Ovary (tissue), 9 donors: ENCODE results near the gene CNTNAP5. TPM values are rescaled to one million over a fixed set of nuclear protein-coding genes. Genes with fewer than 3 reads are reported as not detected.

ENCODE experiments used
- DNase-seq, 5 donors: peaks; one replicate each; pipeline ENCODE4 v3.0.0-alpha.2; 2019 to 2020
- H3K27ac ChIP-seq, 2 donors: fragments of 200-600 bp; one replicate each; pipeline versions ENCODE4 v1.5.1 to v1.8.0; 2019 to 2022
- H3K27me3 ChIP-seq: fragments of 200-600 bp; one replicate; pipeline ENCODE4 v1.8.0; 2022
- H3K36me3 ChIP-seq: fragments of 200-600 bp; sonication (generic); one replicate; pipeline ENCODE4 v1.5.1; 2019
- H3K4me1 ChIP-seq: one replicate; pipeline ENCODE4 v1.8.1; 2013; ENCODE audit warnings: mild to moderate bottlenecking, moderate library complexity; ENCODE audit not compliant: insufficient read depth
- H3K4me3 ChIP-seq: fragments of 200-600 bp; sonication (generic); one replicate; pipeline ENCODE4 v1.5.1; 2017
- H3K9me3 ChIP-seq, 2 donors: fragments of 200-600 bp in 1 of 2; sonication (generic) in 1 of 2; one replicate each; pipeline versions ENCODE4 v1.5.1 to v1.8.1; 2013 to 2019; ENCODE audit warnings: mild to moderate bottlenecking in 1 of 2, moderate library complexity in 1 of 2
- CTCF ChIP-seq, 3 donors: fragments of 450-650 bp in 2 of 3; fragments of 200-600 bp in 1 of 3; IDR thresholded peaks; one replicate each; pipeline versions ENCODE4 v1.5.1 to v1.8.0; 2016 to 2022; ENCODE audit warnings: antibody characterized with exemption in 3 of 3, mild to moderate bottlenecking in 1 of 3
- EP300 ChIP-seq: sonication (generic); formaldehyde crosslinking; IDR thresholded peaks from one replicate; pipeline ENCODE4 v1.6.1; 2017; ENCODE audit warnings: antibody characterized with exemption
- POLR2A ChIP-seq: fragments of 450-650 bp; IDR thresholded peaks from one replicate; pipeline ENCODE4 v1.6.1; 2017; ENCODE audit warnings: antibody characterized with exemption, mild to moderate bottlenecking, moderate library complexity
- WGBS, 3 donors: extraction: QIAGEN DNeasy Blood & Tissue Kit in 1 of 3; methylation state at CpG; one replicate each; pipeline versions ENCODE4 v1.1.5 to v1.1.7; 2013 to 2017; 5-methylcytosine and 5-hydroxymethylcytosine counted together
- intact Hi-C, 4 donors: fragments of 100-400 bp; cut with DNase I; formaldehyde crosslinking; loops; one replicate each; pipeline versions ENCODE4 v1.11.0 to v1.15.1; 2022 to 2023
- polyA plus RNA-seq, 2 donors: library from polyadenylated mRNA; stranded (reverse); fragments of 200-250 nt in 1 of 2; fragments of 350-450 nt in 1 of 2; fragmentation: Illumina TruSeq in 1 of 2; extraction: RNeasy Lipid Tissue Mini Kit (QIAGEN cat#74804) in 1 of 2; gene quantifications; one replicate each; pipeline ENCODE4 v1.2.3, GENCODE V29; 2013 to 2014
- total RNA-seq, 7 donors: library from RNA; depleted of rRNA in 2 of 7; stranded (reverse); fragments of >200 nt in 2 of 7; fragmentation: NEBNext Ultra II Directional in 3 of 7; extraction: Animal tissue kit (Norgen Biotek cat#: 25700) in 3 of 7; gene quantifications; one replicate each; pipeline versions ENCODE4 v1.1.0 to v1.2.4, GENCODE V29; 2016 to 2023
- donor health status: DM: no; HTN: no; CAD: no; lungs with moderate emphysema.
- donor health status: DM: no; HTN: no; CAD: no.
- donor health status: Bipolar disorder and iron deficiency.
- donor health status: DM: yes; HTN: yes; CAD: no.
- donor health status: DM: no; HTN: no; CAD: no.
- donor health status: DM: yes; HTN: yes; CAD: no.

CNTNAP5 gene
- total and polyA plus RNA-seq, 9 donors: not detected

GRCh38 chr2:124883595-124883994 lies 858.5 kb downstream of the CNTNAP5 start:
- intact Hi-C loops: no loop called here

GRCh38 chr2:124884315-124884714 lies 859.2 kb downstream of the CNTNAP5 start:
- TF ChIP-seq POLR2A: no peak
- TF ChIP-seq CTCF (IDR thresholded peaks at IDR 0.05): no peak
- no peak for TF ChIP-seq EP300
- H3K36me3 ChIP-seq: no peaks in the 10 kb centered on the region
- no peak overlapping the region for H3K4me3 ChIP-seq
- intact Hi-C loops: no loop called here
- H3K27me3 ChIP-seq: no peaks in the 10 kb centered on the region
- DNase-seq: no peak
- WGBS, 3 donors: 36 to 46% (median 38%) methylated on average over 2 of the region's 2 CpGs
- no peaks in the 10 kb centered on the region for H3K4me1 ChIP-seq
- H3K27ac ChIP-seq: no peak overlapping the region
- H3K9me3 ChIP-seq: no peaks in the 10 kb centered on the region

More at GRCh38 chr2:124883595-124883994, 858.5 kb downstream of the CNTNAP5 start:
- 90 to 91% (median 90%) methylated on average over 5 of the region's 5 CpGs for WGBS, 3 donors
- no peaks in the 10 kb centered on the region for H3K9me3 ChIP-seq
- H3K36me3 ChIP-seq: no peaks in the 10 kb centered on the region
- DNase-seq: no peak
- H3K4me1 ChIP-seq: no peaks in the 10 kb centered on the region
- H3K27me3 ChIP-seq: no peaks in the 10 kb centered on the region
- no peak overlapping the region for H3K4me3 ChIP-seq
- H3K27ac ChIP-seq: no peak overlapping the region
- no peak for TF ChIP-seq POLR2A
- no peak for TF ChIP-seq CTCF (IDR thresholded peaks at IDR 0.05)
- no peak for TF ChIP-seq EP300

- Histone ChIP-seq H3K27me3 (no peaks in the 10 kb centered on the region), H3K9me3 (no peaks in the 10 kb centered on the region), H3K36me3 (no peaks in the 10 kb centered on the region), H3K27ac (no peak overlapping the region), H3K4me1 (no peaks in the 10 kb centered on the region), H3K4me3 (no peak overlapping the region)
- DNase-seq: no peak
- TF ChIP-seq CTCF (IDR thresholded peaks at IDR 0.05) (no peak), POLR2A (no peak), EP300 (no peak)
- intact Hi-C loops: no loop called here
Measured at GRCh38 chr2:124886216-124886615, 861.1 kb downstream of the CNTNAP5 start.

GRCh38 chr2:124887466-124887865 lies 862.4 kb downstream of the CNTNAP5 start:
- Histone ChIP-seq H3K4me3 (no peak overlapping the region), H3K36me3 (no peaks in the 10 kb centered on the region), H3K9me3 (no peaks in the 10 kb centered on the region), H3K4me1 (no peaks in the 10 kb centered on the region), H3K27ac (no peak overlapping the region), H3K27me3 (no peaks in the 10 kb centered on the region)
- WGBS, 3 donors: 63 to 81% (median 72%) methylated on average over 3 of the region's 3 CpGs
- intact Hi-C loops: no loop called here
- no peak for DNase-seq
- no peak for TF ChIP-seq CTCF (IDR thresholded peaks at IDR 0.05)
- no peak for TF ChIP-seq POLR2A

GRCh38 chr2:124888431-124888830 lies 863.3 kb downstream of the CNTNAP5 start:
- no peaks in the 10 kb centered on the region for H3K27me3 ChIP-seq
- no peaks in the 10 kb centered on the region for H3K9me3 ChIP-seq
- intact Hi-C loops: no loop called here
- TF ChIP-seq POLR2A (no peak), EP300 (no peak)
- 84 to 86% (median 86%) methylated on average over 1 of the region's 1 CpG for WGBS, 3 donors
- H3K4me3 ChIP-seq: no peak overlapping the region
- H3K27ac ChIP-seq: no peak overlapping the region
- no peaks in the 10 kb centered on the region for H3K4me1 ChIP-seq
- no peaks in the 10 kb centered on the region for H3K36me3 ChIP-seq
- DNase-seq: no peak
